Measurements from ENCODE around the gene LENG8. TPM values are rescaled to one million over a fixed set of nuclear protein-coding genes. Genes with fewer than 3 reads are reported as not detected.

LENG8 gene
- total and polyA plus RNA-seq, 2 of the 8 experiments (the other 6 are each of a cell fraction or from before 2014, with no cell fraction given), result 62.2 to 108 TPM

- no peak for TF ChIP-seq ASH2L (IDR thresholded peaks at IDR 0.05; ENCODE audit: low read length)
- peaks cover 4% of the 10 kb centered on the region; the same call in 1 of the 2 replicates for H3K23me2 ChIP-seq (ENCODE audit: low read depth, low read length)
- H3K79me1 ChIP-seq (ENCODE audit: low read depth, low read length), result peaks cover 18% of the 10 kb centered on the region
- no peak overlapping the region for H2BK20ac ChIP-seq (ENCODE audit: low read length)
- H3K4me3 ChIP-seq (ENCODE audit: extremely low read depth in 1 of 4, insufficient read depth in 2 of 4, low read depth in 3 of 4, low read length in 4 of 4), result no peak overlapping the region
- no peak overlapping the region for H3K9ac ChIP-seq (replicated peaks in 1 of 4; ENCODE audit: extremely low read depth in 1 of 4, low read depth in 3 of 4, low read length in 3 of 4)
- H2BK12ac ChIP-seq (ENCODE audit: low read depth, low read length), result no peak overlapping the region
- H3K4me1 ChIP-seq (replicated peaks in 1 of 4; ENCODE audit: control insufficient read depth in 3 of 4, insufficient read depth in 4 of 4, low read length in 3 of 4), result peaks cover 0 to 8% (median 5%) of the 10 kb centered on the region in 4 experiments; a peak in 5 of 7 replicates
- no peak overlapping the region for H2BK120ac ChIP-seq (replicated peaks; ENCODE audit: low read depth, low read length)
- H3K36me3 ChIP-seq (ENCODE audit: control insufficient read depth in 2 of 4, insufficient read depth in 4 of 4, low read length in 3 of 4), result peaks cover 35 to 63% (median 55%) of the 10 kb centered on the region in 4 experiments
- no peak overlapping the region for H3K56ac ChIP-seq (replicated peaks; ENCODE audit: insufficient read length, low read depth, low read length)
- H3K18ac ChIP-seq (ENCODE audit: extremely low read depth, low read length), result no peak overlapping the region
- no peak overlapping the region for H3K14ac ChIP-seq (ENCODE audit: insufficient read length)
- H3K27me3 ChIP-seq (replicated peaks in 1 of 4; ENCODE audit: control insufficient read depth in 3 of 4, extremely low read depth in 1 of 4, insufficient read depth in 3 of 4, low read length in 3 of 4), result no peaks in the 10 kb centered on the region
- no peak overlapping the region for H3K4me2 ChIP-seq (ENCODE audit: insufficient read depth in 1 of 2, low read depth in 2 of 2, low read length in 2 of 2)
- no peak overlapping the region for H2AFZ ChIP-seq (ENCODE audit: low read length)
- H4K5ac ChIP-seq (ENCODE audit: insufficient read length, low read depth, low read length), result no peak overlapping the region
- POLR2A ChIA-PET (ENCODE audit: partially characterized antibody), result interaction anchor here (1.0 to 6.7 kb wide), 8 partner anchors 8 to 622 kb away, joined by 3 to 129 read pairs (median 4); partner anchors contain the start of genes CDC42EP5 and LENG8
- H3K79me2 ChIP-seq (ENCODE audit: control insufficient read depth in 1 of 2, insufficient read depth in 2 of 2, low read length in 2 of 2), result peaks cover 0 to 5% of the 10 kb centered on the region in 2 experiments; a peak in 1 of 4 replicates
- H3K23ac ChIP-seq (ENCODE audit: insufficient read length), result no peak overlapping the region
- no peak overlapping the region for H2BK5ac ChIP-seq (ENCODE audit: low read depth, low read length)
- no peak overlapping the region for H3K4ac ChIP-seq (replicated peaks; ENCODE audit: insufficient read length, low read depth, low read length)
- H2BK15ac ChIP-seq (ENCODE audit: low read length), result no peak overlapping the region
- peaks cover 10 to 46% of the 10 kb centered on the region in 2 experiments for H4K20me1 ChIP-seq (replicated peaks in 1 of 2; ENCODE audit: control insufficient read depth in 1 of 2, insufficient read depth in 2 of 2, low read length in 2 of 2)
- H3K9me3 ChIP-seq (ENCODE audit: insufficient read depth in 2 of 2, low read depth in 1 of 2, low read length in 1 of 2), result no peaks in the 10 kb centered on the region
- CTCF ChIA-PET (ENCODE audit: partially characterized antibody), result interaction anchor here (0.5 to 0.7 kb wide), 2 partner anchors 20 to 1168 kb away, joined by 3 to 5 read pairs; no protein-coding TSS in a partner anchor
- no peak overlapping the region for H3K27ac ChIP-seq (ENCODE audit: low read depth, low read length)
- FAIRE-seq (no peak), DNase-seq (ENCODE audit: low read depth in 1 of 2, low spot score in 2 of 2) (no peak)
- no peak overlapping the region for H4K8ac ChIP-seq (ENCODE audit: extremely low read depth, insufficient read depth, low read length)
- WGBS, 2 experiments (ENCODE audit: extremely low coverage in 1 of 2, insufficient coverage in 1 of 2, insufficient read length in 1 of 2, insufficient replicate concordance in 2 of 2, low coverage in 1 of 2, low lambda C conversion rate in 2 of 2, missing lambda C conversion rate in 1 of 2), result 98% methylated on average over 10 of the region's 11 CpGs; no CpG with 5 or more reads in 1 of the 2 experiments
- no peak overlapping the region for H4K91ac ChIP-seq (replicated peaks; ENCODE audit: insufficient read length, low read length)
- H2AK5ac ChIP-seq (ENCODE audit: low read depth, low read length), result no peak overlapping the region
These were observed 9.8 kb downstream of the LENG8 start for GRCh38 chr19:54458648-54459281.

Data from H1 (cell line).